ENCODE measurements around the gene BSPRY.
A peak's percentile ranks its signal among the peaks of the same experiment; 100 is the strongest.

The BSPRY gene

DNA sequence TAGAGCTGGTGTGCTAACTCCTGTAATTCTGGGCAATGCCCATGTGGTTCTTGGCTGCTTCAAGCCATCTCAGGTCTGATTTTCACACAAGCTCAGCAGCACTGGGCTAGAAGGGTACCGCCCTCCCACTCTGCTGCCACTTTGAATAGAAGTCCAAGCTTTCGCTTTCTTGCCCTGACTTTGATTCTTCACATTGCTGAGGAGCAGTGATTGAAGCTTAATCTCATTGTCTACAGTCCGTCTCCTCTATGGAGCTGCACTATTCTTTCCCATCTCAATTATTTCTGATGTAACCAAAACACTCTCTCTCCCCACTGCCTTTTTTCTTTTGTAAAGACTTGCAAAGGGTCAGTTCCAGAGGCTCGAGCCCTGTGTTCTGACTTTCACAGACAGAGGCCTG, 33.3 kb upstream of the BSPRY start:
- Histone ChIP-seq H3K36me3 (ENCODE audit: insufficient read depth, low read length) (no peaks in the 10 kb centered on the region), H3K27me3 (ENCODE audit: control insufficient read depth, insufficient read depth, low read length) (peaks cover 5% of the 10 kb centered on the region), H3K9ac (ENCODE audit: low read depth, low read length) (no peak overlapping the region), H3K9me3 (replicated peaks; ENCODE audit: low read length) (no peaks in the 10 kb centered on the region), H3K4me1 (ENCODE audit: control insufficient read depth, insufficient read depth, low read length) (no peaks in the 10 kb centered on the region), H3K4me3 (ENCODE audit: low read length) (no peak overlapping the region), H3K4me2 (ENCODE audit: low read length) (no peak overlapping the region)

GRCh38 chr9:113317777-113318176, 31.6 kb upstream of the BSPRY start:
- no peaks in the 10 kb centered on the region for H3K4me1 ChIP-seq (ENCODE audit: control insufficient read depth, insufficient read depth, low read length)
- H3K9ac ChIP-seq (ENCODE audit: low read depth, low read length) = no peak overlapping the region
- H3K36me3 ChIP-seq (ENCODE audit: insufficient read depth, low read length) = no peaks in the 10 kb centered on the region
- H3K4me2 ChIP-seq (ENCODE audit: low read length) = no peak overlapping the region
- no peak overlapping the region for H3K4me3 ChIP-seq (ENCODE audit: low read length)
- peaks cover 6% of the 10 kb centered on the region for H3K27me3 ChIP-seq (ENCODE audit: control insufficient read depth, insufficient read depth, low read length)
- no peaks in the 10 kb centered on the region for H3K9me3 ChIP-seq (replicated peaks; ENCODE audit: low read length)

DNA sequence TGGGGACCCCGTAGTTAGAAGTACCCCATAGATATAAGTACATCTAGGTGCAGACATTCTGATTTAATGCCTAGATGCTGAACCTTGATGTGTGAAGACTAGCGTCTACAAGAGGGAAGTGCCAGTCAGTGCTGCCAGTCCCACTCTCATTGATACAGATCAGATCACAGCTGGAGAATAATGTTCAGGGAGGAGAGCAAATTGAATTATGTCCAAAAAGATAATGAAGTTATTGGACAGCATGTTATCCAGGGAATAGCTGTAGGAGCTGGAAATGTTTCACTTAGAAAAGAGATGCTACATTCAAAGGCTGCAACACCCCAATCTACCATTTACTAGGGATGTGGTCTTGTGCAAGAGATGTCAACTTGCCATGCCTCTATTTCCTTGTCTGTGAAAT, 30.3 kb upstream of the BSPRY start:
- no peak overlapping the region for H3K4me2 ChIP-seq (ENCODE audit: low read length)
- H3K9me3 ChIP-seq (replicated peaks; ENCODE audit: low read length) = no peaks in the 10 kb centered on the region
- H3K4me3 ChIP-seq (ENCODE audit: low read length) = no peak overlapping the region
- H3K9ac ChIP-seq (ENCODE audit: low read depth, low read length) = no peak overlapping the region
- no peaks in the 10 kb centered on the region for H3K36me3 ChIP-seq (ENCODE audit: insufficient read depth, low read length)
- peaks cover 6% of the 10 kb centered on the region for H3K27me3 ChIP-seq (ENCODE audit: control insufficient read depth, insufficient read depth, low read length)
- no peaks in the 10 kb centered on the region for H3K4me1 ChIP-seq (ENCODE audit: control insufficient read depth, insufficient read depth, low read length)

GRCh38 chr9:113320051-113320450, 29.3 kb upstream of the BSPRY start:
- Histone ChIP-seq H3K4me1 (ENCODE audit: control insufficient read depth, insufficient read depth, low read length) (no peaks in the 10 kb centered on the region), H3K36me3 (ENCODE audit: insufficient read depth, low read length) (no peaks in the 10 kb centered on the region), H3K9me3 (replicated peaks; ENCODE audit: low read length) (no peaks in the 10 kb centered on the region), H3K27me3 (ENCODE audit: control insufficient read depth, insufficient read depth, low read length) (peaks cover 6% of the 10 kb centered on the region), H3K9ac (ENCODE audit: low read depth, low read length) (no peak overlapping the region), H3K4me3 (ENCODE audit: low read length) (no peak overlapping the region), H3K4me2 (ENCODE audit: low read length) (no peak overlapping the region)

GRCh38 chr9:113322671-113323070, 26.7 kb upstream of the BSPRY start:
- Histone ChIP-seq H3K27me3 (ENCODE audit: control insufficient read depth, insufficient read depth, low read length) (peaks cover 6% of the 10 kb centered on the region), H3K9ac (ENCODE audit: low read depth, low read length) (no peak overlapping the region), H3K36me3 (ENCODE audit: insufficient read depth, low read length) (no peaks in the 10 kb centered on the region), H3K4me1 (ENCODE audit: control insufficient read depth, insufficient read depth, low read length) (no peaks in the 10 kb centered on the region), H3K4me2 (ENCODE audit: low read length) (no peak overlapping the region), H3K4me3 (ENCODE audit: low read length) (no peak overlapping the region), H3K9me3 (replicated peaks; ENCODE audit: low read length) (no peaks in the 10 kb centered on the region)

DNA sequence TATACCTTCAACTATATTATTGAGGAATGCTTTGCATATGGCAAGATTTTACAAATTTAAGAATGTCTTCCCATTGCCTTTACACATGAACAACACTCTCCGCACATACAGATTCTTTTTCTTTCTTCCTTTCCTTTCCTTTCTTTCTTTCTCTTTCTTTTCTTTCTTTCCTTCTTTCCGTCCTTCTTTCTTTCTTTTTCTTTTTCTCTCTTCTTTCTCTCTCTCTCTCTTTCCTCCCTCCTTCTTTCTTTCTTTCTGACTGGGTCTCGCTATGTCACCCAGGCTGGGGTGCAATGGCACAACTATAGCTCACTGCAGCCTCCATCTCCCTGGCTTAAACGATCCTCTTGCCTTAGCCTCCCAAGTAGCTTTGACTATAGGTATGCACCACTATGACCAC, 23.1 kb upstream of the BSPRY start:
- H3K4me2 ChIP-seq (ENCODE audit: low read length) = no peak overlapping the region
- H3K36me3 ChIP-seq (ENCODE audit: insufficient read depth, low read length) = no peaks in the 10 kb centered on the region

DNA sequence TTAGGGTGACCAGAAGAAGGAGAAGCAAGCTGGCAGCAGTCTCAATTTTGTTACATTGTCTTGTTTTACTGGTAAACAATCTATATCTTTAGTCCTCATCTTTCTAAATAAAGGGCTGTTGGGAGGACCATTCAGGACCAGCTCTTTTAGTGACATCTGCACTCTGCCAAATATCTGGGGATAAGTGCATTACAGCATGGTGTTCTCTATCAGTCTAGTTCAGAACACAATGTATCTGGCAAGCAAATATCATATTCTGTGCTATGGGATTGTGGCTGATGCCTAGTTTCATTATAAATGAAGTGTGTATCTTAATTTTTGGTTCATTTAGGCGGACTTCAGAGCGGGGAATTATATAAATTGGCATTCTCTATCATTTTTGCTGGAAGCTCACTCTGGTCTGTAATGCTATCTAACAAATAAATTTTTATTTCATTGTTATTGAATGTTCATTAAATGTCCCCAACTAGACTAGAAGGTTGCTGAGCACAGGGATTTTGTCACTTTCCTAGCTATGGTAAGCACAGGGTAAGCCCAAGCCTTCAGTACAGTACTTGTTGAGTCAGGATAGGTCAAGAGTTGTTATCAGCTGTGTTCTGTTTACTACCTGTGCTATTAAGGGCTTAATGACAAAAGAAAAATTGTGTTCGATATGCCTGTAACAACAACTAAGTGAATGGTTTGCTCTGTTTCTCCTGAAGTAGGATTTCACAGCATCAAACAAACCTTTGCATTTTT, 21.1 kb upstream of the BSPRY start:
- Histone ChIP-seq H3K27me3 (ENCODE audit: control insufficient read depth, insufficient read depth, low read length) (no peaks in the 10 kb centered on the region), H3K9me3 (replicated peaks; ENCODE audit: low read length) (no peaks in the 10 kb centered on the region), H3K4me3 (ENCODE audit: low read length) (no peak overlapping the region), H3K4me2 (ENCODE audit: low read length) (no peak overlapping the region), H3K4me1 (ENCODE audit: control insufficient read depth, insufficient read depth, low read length) (no peaks in the 10 kb centered on the region), H3K36me3 (ENCODE audit: insufficient read depth, low read length) (no peaks in the 10 kb centered on the region), H3K9ac (ENCODE audit: low read depth, low read length) (no peak overlapping the region)

More for the DNA sequence above, 23.1 kb upstream of the BSPRY start:
- Histone ChIP-seq H3K27me3 (ENCODE audit: control insufficient read depth, insufficient read depth, low read length) (peaks cover 2% of the 10 kb centered on the region), H3K9me3 (replicated peaks; ENCODE audit: low read length) (no peaks in the 10 kb centered on the region), H3K9ac (ENCODE audit: low read depth, low read length) (no peak overlapping the region), H3K4me1 (ENCODE audit: control insufficient read depth, insufficient read depth, low read length) (no peaks in the 10 kb centered on the region), H3K4me3 (ENCODE audit: low read length) (no peak overlapping the region)

DNA sequence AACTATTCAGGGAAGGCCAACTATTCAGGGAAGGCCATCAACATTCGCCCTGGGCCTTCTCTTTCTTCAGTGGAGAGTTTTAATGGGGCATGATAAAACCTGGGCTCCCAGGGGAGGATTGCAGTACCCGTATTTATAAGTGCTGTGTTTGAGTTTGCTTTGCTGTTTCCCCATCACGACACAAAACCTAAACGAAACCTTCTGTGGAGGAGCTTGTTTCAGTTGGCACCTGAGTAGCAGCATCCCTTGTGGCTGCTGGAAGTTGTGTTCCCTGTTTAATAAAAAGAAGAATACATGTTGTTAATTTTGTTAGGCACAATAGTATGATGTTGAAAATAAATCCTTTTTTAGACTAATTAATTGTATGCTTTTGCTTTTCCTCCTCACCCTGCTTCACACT, 17.6 kb upstream of the BSPRY start:
- Histone ChIP-seq H3K36me3 (ENCODE audit: insufficient read depth, low read length) (no peaks in the 10 kb centered on the region), H3K4me2 (ENCODE audit: low read length) (no peak overlapping the region), H3K4me3 (ENCODE audit: low read length) (no peak overlapping the region), H3K9me3 (replicated peaks; ENCODE audit: low read length) (no peaks in the 10 kb centered on the region), H3K27me3 (ENCODE audit: control insufficient read depth, insufficient read depth, low read length) (no peaks in the 10 kb centered on the region), H3K4me1 (ENCODE audit: control insufficient read depth, insufficient read depth, low read length) (no peaks in the 10 kb centered on the region), H3K9ac (ENCODE audit: low read depth, low read length) (no peak overlapping the region)

GRCh38 chr9:113337714-113338113, 11.6 kb upstream of the BSPRY start:
- Histone ChIP-seq H3K4me3 (ENCODE audit: low read length) (no peak overlapping the region), H3K9me3 (replicated peaks; ENCODE audit: low read length) (no peaks in the 10 kb centered on the region), H3K4me1 (ENCODE audit: control insufficient read depth, insufficient read depth, low read length) (peaks cover 3% of the 10 kb centered on the region), H3K9ac (ENCODE audit: low read depth, low read length) (no peak overlapping the region), H3K4me2 (ENCODE audit: low read length) (no peak overlapping the region), H3K27me3 (ENCODE audit: control insufficient read depth, insufficient read depth, low read length) (no peaks in the 10 kb centered on the region), H3K36me3 (ENCODE audit: insufficient read depth, low read length) (no peaks in the 10 kb centered on the region)

- H3K27me3 ChIP-seq (ENCODE audit: control insufficient read depth, insufficient read depth, low read length) = no peaks in the 10 kb centered on the region
- H3K4me1 ChIP-seq (ENCODE audit: control insufficient read depth, insufficient read depth, low read length) = peaks cover 3% of the 10 kb centered on the region
- no peaks in the 10 kb centered on the region for H3K36me3 ChIP-seq (ENCODE audit: insufficient read depth, low read length)
- peak within 1 kb of the TSS; percentile 86 for H3K9ac ChIP-seq (ENCODE audit: low read depth, low read length)
- H3K4me2 ChIP-seq (ENCODE audit: low read length) = peak within 1 kb of the TSS; percentile 97
- peak within 1 kb of the TSS; percentile 99 for H3K4me3 ChIP-seq (ENCODE audit: low read length)
- no peaks in the 10 kb centered on the region for H3K9me3 ChIP-seq (replicated peaks; ENCODE audit: low read length)
Observed at GRCh38 chr9:113340011-113340699, 9.2 kb upstream of the BSPRY start, which contains the start of gene WDR31. Gene WDR31 (minus strand): TSS chr9:113340275. CDS start chr9:113332022, 8,253 bp downstream.

GRCh38 chr9:113341712-113342410, 7.5 kb upstream of the BSPRY start:
- Histone ChIP-seq H3K9ac (ENCODE audit: low read depth, low read length) (no peak overlapping the region), H3K4me1 (ENCODE audit: control insufficient read depth, insufficient read depth, low read length) (peaks cover 3% of the 10 kb centered on the region), H3K27me3 (ENCODE audit: control insufficient read depth, insufficient read depth, low read length) (peaks cover 7% of the 10 kb centered on the region), H3K4me3 (ENCODE audit: low read length) (no peak overlapping the region), H3K4me2 (ENCODE audit: low read length) (no peak overlapping the region), H3K9me3 (replicated peaks; ENCODE audit: low read length) (no peaks in the 10 kb centered on the region), H3K36me3 (ENCODE audit: insufficient read depth, low read length) (no peaks in the 10 kb centered on the region)
